Brain microvascular endothelial cell (primary cell): ENCODE results near the gene TMEM14C.
"Not testable (repeated sequence)": the region's sequence is repeated elsewhere in the genome, so short reads cannot be mapped to it uniquely, and the experiment has no call there.

Experiments
- DNase-seq: peaks from one replicate; pipeline ENCODE4 v3.0.0-alpha.2; 2020
- H3K27ac ChIP-seq: fragments of 250-450 bp; sonication (Bioruptor Pico); 2 replicates; pipeline ENCODE4 v1.5.1; 2020; ENCODE audit warnings: mild to moderate bottlenecking, moderate library complexity
- H3K27me3 ChIP-seq: fragments of 250-450 bp; sonication (Bioruptor Pico); replicated peaks from 2 replicates; pipeline ENCODE4 v1.5.1; 2020; ENCODE audit warnings: mild to moderate bottlenecking
- H3K36me3 ChIP-seq: fragments of 250-450 bp; sonication (Bioruptor Pico); replicated peaks from 2 replicates; pipeline ENCODE4 v1.5.1; 2020; ENCODE audit warnings: mild to moderate bottlenecking
- H3K4me3 ChIP-seq: 2 replicates; pipeline ENCODE4 v1.5.1; 2011; ENCODE audit warnings: low read depth, mild to moderate bottlenecking, control low read depth, low read length, moderate library complexity
- in situ Hi-C: cut with HindIII; loops from 2 replicates; pipeline ENCODE4 v1.10.0; 2017; ENCODE audit warnings: low sequenced_read_pairs, low pct_ligation_motif_present
- TF ChIP-seq, protein P1 (sequence below): IDR thresholded peaks from 2 replicates; pipeline ENCODE4 v1.5.1; 2011; ENCODE audit warnings: low read depth, mild to moderate bottlenecking, moderate library complexity, low read length, control low read depth, inconsistent platforms; ENCODE audit errors: missing control alignments

Gene TMEM14C

DNA sequence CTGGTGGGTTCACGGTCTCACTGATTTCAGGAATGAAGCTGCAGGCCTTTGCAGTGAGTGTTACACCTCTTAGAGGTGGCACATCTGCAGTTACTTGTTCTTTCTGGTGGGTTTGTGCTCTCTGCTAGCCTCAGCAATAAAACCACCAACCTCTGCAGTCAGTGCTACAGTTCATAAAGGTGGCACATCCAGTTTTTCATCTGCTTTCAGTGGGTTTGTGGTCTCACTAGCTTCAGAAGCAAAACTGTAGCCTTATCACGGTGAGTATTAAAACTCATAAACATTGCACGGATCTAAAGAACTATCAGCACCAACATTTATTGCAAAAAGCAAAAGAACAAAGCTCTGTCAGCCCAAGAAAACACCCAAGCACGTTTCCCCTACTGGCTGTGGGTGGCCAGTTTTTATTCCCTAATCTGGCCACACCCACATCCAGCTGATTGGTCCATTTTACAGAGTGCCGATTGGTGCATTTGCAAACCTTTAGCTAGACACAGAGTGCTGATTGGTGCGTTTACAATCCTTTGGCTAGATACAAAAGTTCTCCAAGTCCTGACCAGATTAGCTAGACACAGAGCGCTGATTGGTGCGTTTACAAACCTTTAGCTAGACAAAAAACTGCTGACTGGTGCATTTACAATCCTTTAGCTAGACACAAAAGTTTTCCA lies 3.4 kb upstream of the TMEM14C start:
- H3K4me3 ChIP-seq: peak overlapping the region; percentile 55
- no peak overlapping the region for H3K27ac ChIP-seq
- in situ Hi-C loops: no loop called here
- peak; percentile 14 for DNase-seq
- H3K36me3 ChIP-seq: no peaks in the 10 kb centered on the region
- TF ChIP-seq, protein P1, sequence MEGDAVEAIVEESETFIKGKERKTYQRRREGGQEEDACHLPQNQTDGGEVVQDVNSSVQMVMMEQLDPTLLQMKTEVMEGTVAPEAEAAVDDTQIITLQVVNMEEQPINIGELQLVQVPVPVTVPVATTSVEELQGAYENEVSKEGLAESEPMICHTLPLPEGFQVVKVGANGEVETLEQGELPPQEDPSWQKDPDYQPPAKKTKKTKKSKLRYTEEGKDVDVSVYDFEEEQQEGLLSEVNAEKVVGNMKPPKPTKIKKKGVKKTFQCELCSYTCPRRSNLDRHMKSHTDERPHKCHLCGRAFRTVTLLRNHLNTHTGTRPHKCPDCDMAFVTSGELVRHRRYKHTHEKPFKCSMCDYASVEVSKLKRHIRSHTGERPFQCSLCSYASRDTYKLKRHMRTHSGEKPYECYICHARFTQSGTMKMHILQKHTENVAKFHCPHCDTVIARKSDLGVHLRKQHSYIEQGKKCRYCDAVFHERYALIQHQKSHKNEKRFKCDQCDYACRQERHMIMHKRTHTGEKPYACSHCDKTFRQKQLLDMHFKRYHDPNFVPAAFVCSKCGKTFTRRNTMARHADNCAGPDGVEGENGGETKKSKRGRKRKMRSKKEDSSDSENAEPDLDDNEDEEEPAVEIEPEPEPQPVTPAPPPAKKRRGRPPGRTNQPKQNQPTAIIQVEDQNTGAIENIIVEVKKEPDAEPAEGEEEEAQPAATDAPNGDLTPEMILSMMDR: peak; percentile 15
- no peaks in the 10 kb centered on the region for H3K27me3 ChIP-seq

DNA sequence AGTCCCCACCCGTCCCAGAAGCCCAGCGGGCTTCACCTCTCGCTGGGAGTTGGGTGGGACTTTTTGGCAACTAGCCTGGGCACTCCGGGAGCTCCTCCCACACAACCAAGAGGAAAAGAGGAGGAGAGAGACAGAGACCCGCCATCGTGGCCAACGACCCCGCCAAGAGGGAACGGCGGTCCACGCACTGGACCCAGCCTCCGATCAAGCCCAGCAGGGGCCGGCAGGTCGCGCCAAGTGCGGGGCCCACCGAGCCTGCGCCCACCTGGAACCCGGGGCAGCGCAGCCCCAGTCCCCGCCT lies 3.0 kb upstream of the TMEM14C start:
- in situ Hi-C loops: no loop called here
- no peaks in the 10 kb centered on the region for H3K36me3 ChIP-seq
- H3K4me3 ChIP-seq: peak overlapping the region; percentile 55
- TF ChIP-seq, protein P1: no peak
- H3K27me3 ChIP-seq: no peaks in the 10 kb centered on the region
- no peak for DNase-seq
- H3K27ac ChIP-seq: no peak overlapping the region

DNA sequence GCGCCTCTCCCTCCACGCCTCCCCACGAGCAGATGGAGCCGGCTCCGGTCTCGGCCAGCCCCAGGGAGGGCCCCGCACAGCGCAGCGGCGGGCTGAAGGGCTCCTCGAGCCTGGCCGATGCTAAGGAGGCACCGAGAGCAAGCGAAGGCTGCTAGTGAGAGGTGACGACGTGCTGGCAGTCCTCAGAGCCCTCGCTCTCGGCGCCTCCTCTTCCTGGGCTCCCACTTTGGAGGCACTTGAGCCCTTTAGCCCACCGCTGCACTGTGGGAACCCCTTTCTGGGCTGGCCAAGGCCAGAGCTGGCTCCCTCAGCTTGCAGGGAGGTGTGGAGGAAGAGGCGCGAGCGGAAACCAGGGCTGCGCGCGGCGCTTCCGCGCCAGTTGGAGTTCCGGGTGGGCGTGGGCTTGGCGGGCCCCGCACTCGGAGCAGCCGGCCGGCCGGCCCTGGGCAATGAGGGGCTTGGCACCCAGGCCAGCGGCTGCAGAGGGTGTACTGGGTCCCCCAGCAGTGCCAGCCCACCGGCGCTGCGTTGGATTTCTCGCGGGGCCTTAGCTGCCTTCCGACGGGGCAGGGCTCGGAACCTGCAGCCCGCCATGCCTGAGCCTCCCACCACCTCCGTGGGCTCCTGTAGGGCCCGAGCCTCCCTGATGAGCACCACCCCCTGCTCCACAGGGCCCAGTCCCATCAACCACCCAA lies 2.5 kb upstream of the TMEM14C start:
- Histone ChIP-seq H3K27me3 (no peaks in the 10 kb centered on the region), H3K27ac (no peak overlapping the region), H3K4me3 (peak overlapping the region; percentile 55), H3K36me3 (peaks cover 1% of the 10 kb centered on the region)
- in situ Hi-C loops: no loop called here
- TF ChIP-seq, protein P1: no peak
- DNase-seq: no peak

DNA sequence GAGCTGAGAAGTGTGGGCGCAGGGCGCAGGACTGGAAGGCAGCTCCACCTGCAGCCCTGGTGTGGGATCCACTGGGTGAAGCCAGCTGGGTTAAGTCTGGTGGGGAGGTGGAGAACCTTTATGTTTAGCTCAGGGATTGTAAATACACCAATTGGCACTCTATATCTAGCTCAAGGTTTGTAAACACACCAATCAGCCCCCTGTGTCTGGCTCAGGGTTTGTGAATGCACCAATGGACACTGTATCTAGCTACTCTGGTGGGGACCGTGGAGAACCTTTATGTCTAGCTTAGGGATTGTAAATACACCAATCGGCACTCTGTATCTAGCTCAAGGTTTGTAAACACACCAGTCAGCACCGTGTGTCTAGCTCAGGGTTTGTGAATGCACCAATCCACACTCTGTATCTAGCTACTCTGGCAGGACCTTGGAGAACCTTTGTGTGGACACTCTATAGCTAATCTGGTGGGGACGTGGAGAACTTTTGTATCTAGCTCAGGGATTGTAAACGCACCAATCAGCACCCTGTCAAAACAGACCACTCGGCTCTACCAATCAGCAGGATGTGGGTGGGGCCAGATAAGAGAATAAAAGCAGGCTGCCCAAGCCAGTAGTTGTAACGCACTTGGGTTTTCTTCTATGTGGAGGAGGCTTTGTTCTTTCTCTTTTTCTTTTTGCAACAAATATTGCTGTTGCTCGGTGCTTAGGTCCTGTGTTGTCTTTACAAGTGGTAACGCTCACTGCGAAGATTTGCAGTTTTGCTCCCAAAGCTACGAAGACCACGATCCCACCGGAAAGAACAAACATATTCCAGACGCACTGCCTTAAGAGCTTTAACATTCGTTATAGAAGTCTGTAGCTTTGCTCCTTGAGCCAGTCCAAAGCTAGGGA lies 1.7 kb upstream of the TMEM14C start:
- in situ Hi-C loops, H3K27ac ChIP-seq, DNase-seq, H3K36me3 ChIP-seq, H3K27me3 ChIP-seq: not testable (repeated sequence)
- peak overlapping the region; percentile 55 for H3K4me3 ChIP-seq

DNA sequence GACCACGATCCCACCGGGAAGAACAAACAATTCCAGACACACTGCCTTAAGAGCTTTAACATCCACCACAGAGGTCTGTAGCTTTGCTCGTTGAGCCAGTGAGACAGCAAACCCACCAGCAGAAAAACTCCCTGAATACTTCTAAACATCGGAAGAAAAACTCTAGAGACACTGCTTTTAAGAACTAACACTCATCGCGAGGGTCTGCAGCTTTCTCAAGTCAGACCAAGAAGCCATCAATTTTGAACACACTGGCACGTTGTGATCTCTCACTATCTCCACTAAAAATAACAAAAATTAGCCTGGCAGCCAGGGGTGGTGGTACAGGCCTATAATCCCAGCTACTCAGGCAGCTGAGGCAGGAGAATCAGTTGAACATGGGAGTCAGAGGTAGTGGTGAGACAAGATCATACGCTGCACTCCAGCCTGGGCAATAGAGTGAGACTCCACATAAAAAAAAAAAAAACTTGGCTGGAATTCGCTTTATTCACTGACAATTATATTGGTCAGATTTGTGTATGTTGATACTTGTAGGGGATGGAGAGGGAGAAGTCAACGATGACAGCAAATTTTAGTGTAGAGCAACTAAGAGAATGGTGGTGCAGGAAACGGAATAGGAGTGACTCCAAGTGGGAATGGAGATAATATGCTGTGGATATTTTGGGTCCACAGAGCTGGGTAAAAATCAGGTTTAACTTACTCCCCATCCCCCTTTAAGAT lies 860 bp upstream of the TMEM14C start:
- peak overlapping the region; percentile 75 for H3K27ac ChIP-seq
- TF ChIP-seq, protein P1: no peak
- H3K27me3 ChIP-seq: no peaks in the 10 kb centered on the region
- peaks cover 11% of the 10 kb centered on the region for H3K36me3 ChIP-seq
- no peak for DNase-seq
- in situ Hi-C loops: no loop called here
- H3K4me3 ChIP-seq: peak overlapping the region; percentile 76

DNA sequence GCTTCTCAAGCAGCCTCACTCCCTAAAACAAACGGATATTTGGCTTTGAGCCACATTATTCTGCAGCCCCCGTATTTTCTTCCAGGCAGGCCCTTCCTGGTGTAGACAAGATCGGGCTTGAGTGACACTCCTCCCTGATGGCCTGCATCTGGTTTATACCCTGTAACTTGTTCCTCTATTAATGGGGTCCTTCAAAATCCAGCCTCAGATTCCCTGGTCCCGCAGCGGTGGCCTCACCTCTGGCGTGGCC lies 375 bp upstream of the TMEM14C start:
- TF ChIP-seq, protein P1: no peak
- no peak for DNase-seq
- peaks cover 15% of the 10 kb centered on the region for H3K36me3 ChIP-seq
- H3K27me3 ChIP-seq: no peaks in the 10 kb centered on the region
- peak overlapping the region; percentile 75 for H3K27ac ChIP-seq
- peak overlapping the region; percentile 76 for H3K4me3 ChIP-seq
- in situ Hi-C loops: no loop called here
